ENCODE measurements around the gene OTUB2. TPM values are rescaled to one million over a fixed set of nuclear protein-coding genes. Genes with fewer than 3 reads are reported as not detected.

OTUB2 gene
- total RNA-seq, 3 donors from 2014 or later (not counting 1 experiment from before 2014, with no cell fraction given): 0.09 to 0.13 TPM; not detected in 1

- no peak for ATAC-seq
- Mint-ChIP-seq H3K27me3 (ENCODE audit: low read depth in 2 of 2) (no peaks in the 10 kb centered on the region), H3K4me1 (peaks cover under 1 to 8% of the 10 kb centered on the region in 2 donors), H3K27ac (peak overlapping the region in 1 of 2 donors; percentile 51), H3K9me3 (no peaks in the 10 kb centered on the region), H3K36me3 (peaks cover 43% of the 10 kb centered on the region), H3K4me3 (no peak overlapping the region)
- H3K27ac ChIP-seq (ENCODE audit: low read length): no peak overlapping the region
- H3K4me1 ChIP-seq (ENCODE audit: control insufficient read depth, insufficient read depth, low read length): no peaks in the 10 kb centered on the region
- peak in 1 of 2 donors; percentile 11 for DNase-seq
- H3K9me3 ChIP-seq (ENCODE audit: control insufficient read depth, insufficient read depth, low read length): no peaks in the 10 kb centered on the region
- intact Hi-C loops (cut with micrococcal nuclease): no loop called here
- 87% methylated on average over 10 of the region's 10 CpGs for WGBS (ENCODE audit: insufficient coverage)
- no peaks in the 10 kb centered on the region for H3K27me3 ChIP-seq (ENCODE audit: control insufficient read depth, insufficient read depth, low read length)
- TF ChIP-seq, protein P1, sequence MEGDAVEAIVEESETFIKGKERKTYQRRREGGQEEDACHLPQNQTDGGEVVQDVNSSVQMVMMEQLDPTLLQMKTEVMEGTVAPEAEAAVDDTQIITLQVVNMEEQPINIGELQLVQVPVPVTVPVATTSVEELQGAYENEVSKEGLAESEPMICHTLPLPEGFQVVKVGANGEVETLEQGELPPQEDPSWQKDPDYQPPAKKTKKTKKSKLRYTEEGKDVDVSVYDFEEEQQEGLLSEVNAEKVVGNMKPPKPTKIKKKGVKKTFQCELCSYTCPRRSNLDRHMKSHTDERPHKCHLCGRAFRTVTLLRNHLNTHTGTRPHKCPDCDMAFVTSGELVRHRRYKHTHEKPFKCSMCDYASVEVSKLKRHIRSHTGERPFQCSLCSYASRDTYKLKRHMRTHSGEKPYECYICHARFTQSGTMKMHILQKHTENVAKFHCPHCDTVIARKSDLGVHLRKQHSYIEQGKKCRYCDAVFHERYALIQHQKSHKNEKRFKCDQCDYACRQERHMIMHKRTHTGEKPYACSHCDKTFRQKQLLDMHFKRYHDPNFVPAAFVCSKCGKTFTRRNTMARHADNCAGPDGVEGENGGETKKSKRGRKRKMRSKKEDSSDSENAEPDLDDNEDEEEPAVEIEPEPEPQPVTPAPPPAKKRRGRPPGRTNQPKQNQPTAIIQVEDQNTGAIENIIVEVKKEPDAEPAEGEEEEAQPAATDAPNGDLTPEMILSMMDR (IDR thresholded peaks at IDR 0.05): no peak
- H3K36me3 ChIP-seq (ENCODE audit: control insufficient read depth, insufficient read depth, low read length): peaks cover 71% of the 10 kb centered on the region
- H3K4me3 ChIP-seq (ENCODE audit: low read length): no peak overlapping the region
Measured at GRCh38 chr14:94048691-94049624, 22.8 kb downstream of the OTUB2 start.

DNA sequence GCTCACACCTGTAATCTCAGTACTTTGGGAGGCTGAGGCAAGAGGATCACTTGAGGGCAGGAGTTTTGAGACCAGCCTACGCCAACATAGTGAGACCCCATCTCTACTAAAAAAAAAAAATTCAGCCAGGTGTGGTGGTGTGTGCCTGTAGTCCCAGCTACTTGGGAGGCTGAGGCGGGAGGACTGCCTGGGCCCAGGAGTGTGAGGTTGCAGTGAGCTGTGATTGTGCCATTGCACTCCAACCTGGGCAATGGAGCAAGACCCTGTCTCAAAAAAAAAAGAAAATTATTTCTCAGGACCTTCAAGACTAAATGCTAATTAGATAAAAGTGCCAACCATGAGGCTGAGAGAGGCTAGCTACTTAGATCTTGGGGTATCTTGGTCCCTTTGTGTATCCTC is 23.5 kb downstream of the OTUB2 start:
- H3K27me3 Mint-ChIP-seq (ENCODE audit: low read depth in 2 of 2): no peaks in the 10 kb centered on the region
- H3K27ac Mint-ChIP-seq: no peak overlapping the region
- H3K36me3 Mint-ChIP-seq: peaks cover 50% of the 10 kb centered on the region

DNA sequence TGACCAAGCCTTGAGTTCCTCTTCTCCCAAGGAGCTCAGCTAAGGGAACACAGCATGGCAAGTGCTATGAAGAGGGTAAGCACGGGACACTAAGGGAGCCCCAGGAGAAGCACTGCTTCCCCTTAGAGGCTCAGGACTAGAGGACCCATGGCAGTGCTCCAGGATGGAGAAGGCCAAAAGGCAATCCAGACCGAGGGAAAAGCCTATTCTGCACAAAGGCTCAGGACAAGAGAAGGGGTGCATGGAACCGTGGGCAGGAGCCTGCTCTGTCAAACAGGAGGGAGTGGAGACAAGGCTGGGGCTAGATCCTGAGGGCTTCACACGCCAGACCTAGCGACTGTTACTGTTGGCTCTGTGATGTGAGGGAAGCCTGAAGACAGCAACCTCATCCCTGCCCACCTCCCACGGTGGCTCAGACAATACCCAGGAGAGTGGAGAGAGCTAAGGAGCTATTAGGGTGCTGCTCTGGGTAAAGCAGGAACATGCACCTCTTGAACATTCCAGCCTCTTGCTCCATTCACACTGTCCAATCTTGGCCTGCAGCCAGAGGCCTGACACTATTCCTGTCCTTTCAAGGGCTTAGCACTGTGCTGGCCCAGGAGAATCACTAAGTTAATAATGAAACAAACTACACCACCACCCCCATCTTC is 24.2 kb downstream of the OTUB2 start:
- Mint-ChIP-seq H3K9me3 (no peaks in the 10 kb centered on the region), H3K4me1 (peaks cover 14 to 17% of the 10 kb centered on the region in 2 donors), H3K27me3 (ENCODE audit: low read depth in 2 of 2) (no peaks in the 10 kb centered on the region), H3K27ac (no peak overlapping the region), H3K4me3 (no peak overlapping the region), H3K36me3 (peaks cover 50% of the 10 kb centered on the region)
- peak in 1 of 2 donors; percentile 12 for DNase-seq
- H3K27ac ChIP-seq (ENCODE audit: low read length): no peak overlapping the region
- H3K27me3 ChIP-seq (ENCODE audit: control insufficient read depth, insufficient read depth, low read length): no peaks in the 10 kb centered on the region
- ATAC-seq: no peak
- H3K4me3 ChIP-seq (ENCODE audit: low read length): no peak overlapping the region
- H3K4me1 ChIP-seq (ENCODE audit: control insufficient read depth, insufficient read depth, low read length): no peaks in the 10 kb centered on the region
- WGBS (ENCODE audit: insufficient coverage): 96% methylated on average over 5 of the region's 6 CpGs
- H3K9me3 ChIP-seq (ENCODE audit: control insufficient read depth, insufficient read depth, low read length): no peaks in the 10 kb centered on the region
- intact Hi-C loops (cut with micrococcal nuclease): no loop called here
- TF ChIP-seq, protein P1 (IDR thresholded peaks at IDR 0.05): no peak
- peaks cover 82% of the 10 kb centered on the region for H3K36me3 ChIP-seq (ENCODE audit: control insufficient read depth, insufficient read depth, low read length)

More for the DNA sequence above, 23.5 kb downstream of the OTUB2 start:
- Histone ChIP-seq H3K4me3 (ENCODE audit: low read length) (no peak overlapping the region), H3K9me3 (ENCODE audit: control insufficient read depth, insufficient read depth, low read length) (no peaks in the 10 kb centered on the region), H3K4me1 (ENCODE audit: control insufficient read depth, insufficient read depth, low read length) (no peaks in the 10 kb centered on the region), H3K27ac (ENCODE audit: low read length) (no peak overlapping the region), H3K27me3 (ENCODE audit: control insufficient read depth, insufficient read depth, low read length) (no peaks in the 10 kb centered on the region), H3K36me3 (ENCODE audit: control insufficient read depth, insufficient read depth, low read length) (peaks cover 75% of the 10 kb centered on the region)
- TF ChIP-seq, protein P1 (IDR thresholded peaks at IDR 0.05): no peak
- DNase-seq (no peak), ATAC-seq (no peak)
- H3K4me1 Mint-ChIP-seq: peaks cover 7 to 14% of the 10 kb centered on the region in 2 donors
- intact Hi-C loops (cut with micrococcal nuclease): no loop called here
- no peak overlapping the region for H3K4me3 Mint-ChIP-seq
- no peaks in the 10 kb centered on the region for H3K9me3 Mint-ChIP-seq
- 100% methylated on average over 1 of the region's 2 CpGs for WGBS (ENCODE audit: insufficient coverage)

Measured in natural killer cell (primary cell).